Psoas muscle (tissue), 8 donors: ENCODE data around the gene SUSD6. TPM values are rescaled to one million over a fixed set of nuclear protein-coding genes. Genes with fewer than 3 reads are reported as not detected.
"Not testable (repeated sequence)": the region's sequence is repeated elsewhere in the genome, so short reads cannot be mapped to it uniquely, and the experiment has no call there.

Experiments used
- ATAC-seq, 4 donors: fragments of 200-7000 bp; cut with Tn5 transposase; one replicate each; pipeline ENCODE4 v1.9.1; 2020; ENCODE audit warnings: moderate library complexity in 3 of 4, mild to moderate bottlenecking in 2 of 4
- DNase-seq, 2 donors: peaks; one replicate each; pipeline ENCODE4 v3.0.0-alpha.2; 2020
- H3K27ac ChIP-seq: fragments of 200-600 bp; one replicate; pipeline ENCODE4 v1.8.0; 2022
- H3K27me3 ChIP-seq, 3 donors: fragments of 200-600 bp in 1 of 3; one replicate each; pipeline versions ENCODE4 v1.6.1 to v1.8.0; 2013 to 2022; ENCODE audit warnings: low read length in 2 of 3, mild to moderate bottlenecking in 2 of 3, moderate library complexity in 1 of 3; ENCODE audit not compliant: insufficient read depth in 3 of 3
- H3K36me3 ChIP-seq, 2 donors: fragments of 200-600 bp in 1 of 2; one replicate each; pipeline versions ENCODE4 v1.6.1 to v1.8.0; 2013 to 2022; ENCODE audit warnings: low read depth in 1 of 2, mild to moderate bottlenecking in 1 of 2, moderate library complexity in 1 of 2; ENCODE audit not compliant: insufficient read depth in 1 of 2
- H3K4me1 ChIP-seq: fragments of 200-600 bp; one replicate; pipeline ENCODE4 v1.8.0; 2022
- H3K4me3 ChIP-seq: fragments of 200-600 bp; one replicate; pipeline ENCODE4 v1.8.0; 2022; ENCODE audit warnings: mild to moderate bottlenecking
- H3K9me3 ChIP-seq: fragments of 200-600 bp; one replicate; pipeline ENCODE4 v1.8.0; 2022
- CTCF ChIP-seq: fragments of 200-600 bp; IDR thresholded peaks from one replicate; pipeline ENCODE4 v1.8.0; 2022; ENCODE audit warnings: antibody characterized with exemption
- WGBS, 3 donors: extraction: QIAGEN DNeasy Blood & Tissue Kit; methylation state at CpG; one replicate each; pipeline versions ENCODE4 v1.1.6 to v1.1.7; 2013; 5-methylcytosine and 5-hydroxymethylcytosine counted together
- intact Hi-C, 2 donors: fragments of 100-400 bp; cut with DNase I; formaldehyde crosslinking; loops; one replicate each; pipeline versions ENCODE4 v1.11.0 to v1.14.2; 2022
- polyA plus RNA-seq, 3 donors: library from polyadenylated mRNA; stranded (reverse); fragments of 200-250 nt; gene quantifications; one replicate each; pipeline ENCODE4 v1.2.3, GENCODE V29; 2013
- total RNA-seq, 4 donors: library from RNA; stranded (reverse); fragmentation: NEBNext Ultra II Directional in 2 of 4; extraction: Animal tissue kit (Norgen Biotek cat#: 25700) in 2 of 4; gene quantifications; one replicate each; pipeline versions ENCODE4 v1.2.1 to v1.2.4, GENCODE V29; 2021 to 2023
- donor health status: healthy with polysubstance abuse.
- donor health status: DM: no; HTN: no; CAD: no; lungs with moderate emphysema.
- donor health status: Bipolar disorder and iron deficiency.
- donor health status: healthy.
- donor health status: DM: yes; HTN: yes; CAD: no.
- donor health status: DM: no; HTN: no; CAD: no.
- donor health status: DM: no; HTN: no; CAD: no.
- donor health status: DM: yes; HTN: yes; CAD: no.

Gene SUSD6
- total and polyA plus RNA-seq, 7 donors: 6.9 to 23.4 (median 14.9) TPM

- Histone ChIP-seq H3K27me3 (no peaks in the 10 kb centered on the region), H3K27ac (no peak overlapping the region), H3K9me3 (no peaks in the 10 kb centered on the region), H3K36me3 (peaks cover 0 to 5% of the 10 kb centered on the region in 2 donors), H3K4me3 (no peak overlapping the region), H3K4me1 (peaks cover 40% of the 10 kb centered on the region)
- TF ChIP-seq CTCF: no peak
- intact Hi-C loops: no loop called here
- DNase-seq: no peak
- WGBS, 3 donors: 63 to 79% (median 71%) methylated on average over 5 of the region's 5 CpGs
- peak in 1 of 4 donors; percentile 27 for ATAC-seq
These were observed 105.2 kb downstream of the SUSD6 start for GRCh38 chr14:69716478-69717187.

DNA sequence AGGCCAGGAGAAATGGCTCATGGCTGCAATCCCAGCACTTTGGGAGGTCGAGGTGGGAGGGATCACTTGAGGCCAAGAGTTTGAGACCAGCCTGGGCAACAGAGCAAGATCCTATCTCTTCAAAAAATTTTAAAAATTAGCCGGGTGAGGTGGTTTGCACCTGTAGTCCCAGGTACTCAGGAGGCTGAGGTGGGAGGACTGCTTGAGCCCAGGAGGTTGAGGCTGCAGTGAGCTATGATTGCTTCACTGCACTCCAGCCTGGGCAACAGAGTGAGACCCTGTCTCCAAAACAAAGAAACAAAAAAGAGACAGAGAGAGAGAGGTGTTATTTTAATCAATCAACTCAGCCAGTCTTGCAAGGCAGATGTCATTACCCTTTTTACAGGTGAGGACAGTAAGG lies 107.2 kb downstream of the SUSD6 start:
- 75 to 91% (median 91%) methylated on average over 2 of the region's 2 CpGs for WGBS, 3 donors
- ATAC-seq, H3K9me3 ChIP-seq, H3K36me3 ChIP-seq, intact Hi-C loops, H3K27me3 ChIP-seq, H3K4me3 ChIP-seq, DNase-seq, H3K27ac ChIP-seq: not testable (repeated sequence)
- peaks cover 20% of the 10 kb centered on the region for H3K4me1 ChIP-seq

- peak overlapping the region; percentile 53 for H3K27ac ChIP-seq
- peaks cover 14% of the 10 kb centered on the region for H3K4me1 ChIP-seq
- ATAC-seq (peak; percentile 55 to 68 (median 60)), DNase-seq (peak in 1 of 2 donors; percentile 47)
- H3K36me3 ChIP-seq: peaks cover 0 to 1% of the 10 kb centered on the region in 2 donors
- TF ChIP-seq CTCF: no peak
- no peaks in the 10 kb centered on the region for H3K27me3 ChIP-seq
- 32 to 38% (median 35%) methylated on average over 7 of the region's 7 CpGs for WGBS, 3 donors
- no peaks in the 10 kb centered on the region for H3K9me3 ChIP-seq
- H3K4me3 ChIP-seq: no peak overlapping the region
- intact Hi-C loops: no loop called here
These were observed 108.1 kb downstream of the SUSD6 start for GRCh38 chr14:69719501-69719951.

DNA sequence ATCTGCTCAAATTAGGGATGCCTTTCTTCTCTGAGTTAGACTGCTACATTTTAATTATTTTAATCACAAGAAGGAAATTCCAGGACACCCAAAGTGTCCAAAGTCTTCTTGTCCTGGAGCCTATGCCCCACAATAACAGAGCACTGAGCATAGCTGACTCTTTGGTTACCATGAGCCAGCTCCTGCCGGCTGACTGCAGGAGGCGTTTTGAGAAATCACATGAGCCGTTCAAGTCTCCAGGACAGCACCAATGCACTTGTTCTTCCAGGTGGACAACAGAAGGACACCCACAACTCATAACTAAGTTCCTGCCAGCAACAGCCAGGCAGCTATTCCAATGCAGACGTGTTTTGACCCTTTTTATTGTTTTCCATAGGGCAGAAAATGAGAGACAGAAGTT lies 109.5 kb downstream of the SUSD6 start:
- TF ChIP-seq CTCF: no peak
- H3K4me3 ChIP-seq: no peak overlapping the region
- H3K4me1 ChIP-seq: peaks cover 13% of the 10 kb centered on the region
- no peaks in the 10 kb centered on the region for H3K9me3 ChIP-seq
- WGBS, 3 donors: 76 to 91% (median 81%) methylated on average over 4 of the region's 4 CpGs
- no peak for ATAC-seq
- intact Hi-C loops: no loop called here
- H3K27me3 ChIP-seq: no peaks in the 10 kb centered on the region
- H3K36me3 ChIP-seq: no peaks in the 10 kb centered on the region
- no peak for DNase-seq
- H3K27ac ChIP-seq: no peak overlapping the region

DNA sequence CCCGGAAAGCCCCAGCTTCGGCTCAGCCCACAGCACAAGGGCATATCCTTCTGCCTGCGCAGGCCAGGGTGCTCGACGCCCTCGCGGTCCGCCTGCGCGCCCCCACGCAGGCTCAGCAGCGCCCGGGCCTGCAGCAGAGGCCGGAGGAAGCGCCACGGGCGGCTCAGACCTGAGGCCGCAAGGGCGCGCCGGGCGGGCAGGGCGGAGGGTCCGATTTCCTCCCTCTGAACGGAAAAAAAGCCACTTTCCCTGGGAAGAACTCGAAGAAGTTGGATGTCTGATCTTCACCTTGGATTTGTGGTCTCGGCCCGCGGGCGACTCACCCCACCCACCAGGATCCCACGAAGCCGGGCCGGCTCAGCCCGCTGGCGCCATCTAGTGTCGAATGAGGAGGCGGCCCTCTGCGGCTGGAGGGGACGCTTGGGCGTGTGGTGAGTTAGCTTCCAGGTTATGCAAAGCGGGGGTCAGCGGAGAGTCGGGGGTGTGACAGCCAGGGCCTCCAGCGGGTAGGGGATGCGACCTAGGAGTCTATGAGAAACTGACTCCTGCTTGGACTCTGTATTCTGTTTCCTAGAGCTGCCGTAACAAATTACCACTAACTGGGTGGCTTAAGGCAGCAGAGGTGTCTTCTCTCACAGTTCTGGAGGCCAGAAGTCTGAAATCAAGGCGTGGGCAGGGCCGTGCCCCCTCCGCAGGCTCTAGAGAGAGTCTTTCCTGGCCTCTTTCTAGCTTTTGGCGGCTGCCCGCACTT lies 115.5 kb downstream of the SUSD6 start:
- ATAC-seq: peak; percentile 93 to 98 (median 94)
- TF ChIP-seq CTCF: peak; percentile 97
- Histone ChIP-seq H3K4me3 (peak overlapping the region; percentile 66), H3K27ac (no peak overlapping the region), H3K27me3 (no peaks in the 10 kb centered on the region), H3K36me3 (no peaks in the 10 kb centered on the region), H3K4me1 (peaks cover 10% of the 10 kb centered on the region), H3K9me3 (no peaks in the 10 kb centered on the region)
- intact Hi-C loops: loop anchor here (1.0 to 5.0 kb wide), 4 partner anchors 124 to 190 kb away; no protein-coding TSS in a partner anchor
- WGBS, 3 donors: 2 to 7% (median 4%) methylated on average over 45 to 51 of the region's 51 CpGs
- peak; percentile 85 to 90 for DNase-seq
